ENCODE measurements around the gene ADAMTS13.

The ADAMTS13 gene

GRCh38 chr9:133492061-133493021 is 70.2 kb downstream of the ADAMTS13 start:
- DNase-seq: no peak

GRCh38 chr9:133493428-133493827 is 71.3 kb downstream of the ADAMTS13 start:
- DNase-seq: no peak

- no peak for DNase-seq
Measured at GRCh38 chr9:133493845-133494540, 71.8 kb downstream of the ADAMTS13 start.

- no peak for DNase-seq
Measured at GRCh38 chr9:133494636-133495326, 72.6 kb downstream of the ADAMTS13 start.

GRCh38 chr9:133495327-133496293 is 73.4 kb downstream of the ADAMTS13 start:
- no peak for DNase-seq

- DNase-seq: no peak
Measured at GRCh38 chr9:133496861-133497842, 75.0 kb downstream of the ADAMTS13 start.

GRCh38 chr9:133499132-133499891 is 77.1 kb downstream of the ADAMTS13 start:
- no peak for DNase-seq

- no peak for DNase-seq
Measured at GRCh38 chr9:133499892-133500270, 77.7 kb downstream of the ADAMTS13 start.

GRCh38 chr9:133502112-133502511 is 79.9 kb downstream of the ADAMTS13 start:
- DNase-seq: no peak

GRCh38 chr9:133505186-133505830 is 83.1 kb downstream of the ADAMTS13 start:
- DNase-seq: no peak

- DNase-seq: no peak
Measured at GRCh38 chr9:133505901-133506652, 83.9 kb downstream of the ADAMTS13 start.

- peak; percentile 57 for DNase-seq
Measured at GRCh38 chr9:133506653-133507038, 84.5 kb downstream of the ADAMTS13 start.

GRCh38 chr9:133507246-133507965 is 85.2 kb downstream of the ADAMTS13 start:
- DNase-seq: no peak

GRCh38 chr9:133508046-133508445 is 85.9 kb downstream of the ADAMTS13 start:
- no peak for DNase-seq

All from DMS153 (cell line).